GM18907 (cell line): ENCODE results near the gene CHURC1.

ENCODE experiments used
- ATAC-seq: cut with Tn5 transposase; IDR thresholded peaks from one replicate; pipeline ENCODE4 v1.9.1; 2021; ENCODE audit warnings: mild to moderate bottlenecking, moderate library complexity; ENCODE audit not compliant: unreplicated experiment

Gene CHURC1

DNA sequence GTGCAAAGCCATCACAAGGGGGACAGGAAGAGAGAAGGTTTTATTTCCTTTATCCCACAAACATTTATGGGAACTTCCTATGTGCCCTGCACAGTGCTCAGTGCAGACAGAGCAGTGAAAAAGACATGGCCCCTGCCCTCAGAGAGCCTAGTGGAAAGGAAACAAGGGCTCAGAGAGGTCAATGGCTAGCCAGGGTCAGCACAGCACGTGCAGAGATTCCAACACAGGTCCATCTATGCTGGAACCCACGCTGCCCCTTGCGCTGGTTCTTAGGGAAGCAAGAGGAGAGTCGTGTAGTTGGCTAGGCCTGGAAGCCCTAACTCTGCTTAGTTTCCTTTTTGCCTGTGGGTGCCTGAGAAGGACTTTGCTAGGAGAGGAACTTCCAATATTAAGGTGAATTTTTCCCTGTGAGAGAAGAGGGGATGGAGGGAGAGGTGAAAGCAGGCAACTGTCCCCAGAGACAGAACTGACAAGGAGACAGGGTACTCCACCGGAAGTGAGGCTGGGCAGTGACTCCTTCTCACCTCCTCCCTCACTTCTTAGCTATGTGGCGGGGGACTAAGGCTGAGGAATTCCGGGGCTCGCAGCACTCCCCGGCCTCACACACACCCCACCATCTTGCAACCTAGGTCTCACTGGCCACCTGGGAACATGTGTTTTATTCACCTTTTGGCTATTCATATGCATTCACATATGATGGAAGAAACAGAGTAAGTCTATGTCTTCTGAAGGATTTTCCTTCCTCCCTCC lies 40.4 kb downstream of the CHURC1 start:
- no peak for ATAC-seq

DNA sequence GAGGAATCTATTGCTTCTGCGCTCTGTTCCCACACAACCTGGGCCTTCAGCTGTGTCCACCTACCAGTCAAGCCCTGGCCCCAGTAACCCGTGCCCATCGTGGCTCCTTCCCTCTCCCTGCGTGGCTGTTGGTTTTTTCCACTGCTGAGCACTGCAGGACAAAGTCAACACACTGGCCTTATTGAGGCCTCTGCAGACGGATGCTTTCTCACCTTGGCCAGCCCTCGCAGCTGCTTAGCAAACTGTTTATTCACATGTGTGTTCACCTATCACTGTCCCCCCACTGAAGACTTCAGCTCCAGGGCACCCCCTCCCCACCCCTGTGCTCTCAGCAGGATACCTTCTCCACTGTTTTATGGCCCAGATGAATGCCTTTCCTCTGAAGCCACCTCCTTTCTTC lies 41.0 kb downstream of the CHURC1 start:
- ATAC-seq, result no peak

DNA sequence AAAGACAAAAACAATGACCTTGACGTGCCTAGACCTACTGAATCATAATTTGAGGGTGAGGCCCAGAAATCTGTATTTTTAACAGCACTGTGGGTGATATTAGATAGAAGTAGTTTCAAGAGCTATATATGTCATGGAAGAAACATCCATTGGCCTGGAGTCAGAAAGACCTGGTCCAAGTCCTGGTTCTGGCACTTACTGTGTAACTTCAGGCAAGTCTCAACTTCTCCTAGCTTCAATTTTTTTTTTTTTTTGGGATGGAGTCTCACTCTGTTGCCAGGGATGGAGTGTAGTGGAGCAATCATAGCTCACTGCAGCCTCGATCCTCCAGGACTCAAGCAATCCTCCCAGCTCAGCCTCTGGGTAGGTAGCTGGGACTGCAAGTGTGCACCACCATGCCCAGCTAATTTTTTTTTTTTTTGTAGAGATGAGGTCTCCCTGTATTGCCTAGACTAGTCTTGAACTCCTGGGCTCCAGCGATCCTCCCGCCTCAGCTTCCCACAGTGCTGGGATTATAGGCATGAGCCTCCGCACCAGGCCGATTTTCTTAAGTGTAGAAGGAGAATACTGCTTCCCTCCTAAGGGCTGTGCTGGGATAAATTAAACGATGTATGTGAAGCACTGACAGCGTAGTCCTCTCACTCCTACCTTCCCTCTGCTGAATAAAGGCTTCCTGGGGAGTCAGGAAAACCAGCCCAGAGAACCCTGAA lies 42.6 kb downstream of the CHURC1 start:
- no peak for ATAC-seq

- no peak for ATAC-seq
Measured at GRCh38 chr14:64958201-64958600, 43.9 kb downstream of the CHURC1 start.

GRCh38 chr14:64958743-64959142 lies 44.5 kb downstream of the CHURC1 start:
- ATAC-seq, result no peak

DNA sequence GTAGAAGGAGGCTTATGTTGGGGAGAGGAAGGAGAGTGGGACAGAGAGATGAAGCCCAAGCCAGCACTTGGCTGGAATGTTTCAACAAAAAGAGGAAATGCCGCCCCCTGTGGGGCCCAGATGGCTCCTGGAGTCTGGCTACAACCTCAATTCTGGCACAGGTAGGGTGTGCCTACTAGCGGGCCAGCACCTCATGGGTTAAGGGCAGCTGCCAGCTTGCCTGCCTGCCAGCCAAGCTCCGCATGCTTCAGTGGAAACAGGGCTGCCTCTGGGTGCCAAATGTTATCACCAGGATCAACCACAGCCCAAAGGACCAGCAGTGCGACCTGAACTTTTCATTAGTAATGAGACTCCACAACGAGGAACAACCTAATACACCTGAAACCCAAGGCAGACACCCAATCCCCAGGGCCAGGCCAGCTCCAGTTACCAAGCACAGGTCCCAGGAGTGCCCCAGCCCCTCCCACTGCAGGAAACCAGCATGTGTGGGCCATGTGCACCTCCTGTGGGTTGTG lies 46.6 kb downstream of the CHURC1 start:
- no peak for ATAC-seq

GRCh38 chr14:64963611-64964010 lies 49.4 kb downstream of the CHURC1 start:
- ATAC-seq, result no peak

DNA sequence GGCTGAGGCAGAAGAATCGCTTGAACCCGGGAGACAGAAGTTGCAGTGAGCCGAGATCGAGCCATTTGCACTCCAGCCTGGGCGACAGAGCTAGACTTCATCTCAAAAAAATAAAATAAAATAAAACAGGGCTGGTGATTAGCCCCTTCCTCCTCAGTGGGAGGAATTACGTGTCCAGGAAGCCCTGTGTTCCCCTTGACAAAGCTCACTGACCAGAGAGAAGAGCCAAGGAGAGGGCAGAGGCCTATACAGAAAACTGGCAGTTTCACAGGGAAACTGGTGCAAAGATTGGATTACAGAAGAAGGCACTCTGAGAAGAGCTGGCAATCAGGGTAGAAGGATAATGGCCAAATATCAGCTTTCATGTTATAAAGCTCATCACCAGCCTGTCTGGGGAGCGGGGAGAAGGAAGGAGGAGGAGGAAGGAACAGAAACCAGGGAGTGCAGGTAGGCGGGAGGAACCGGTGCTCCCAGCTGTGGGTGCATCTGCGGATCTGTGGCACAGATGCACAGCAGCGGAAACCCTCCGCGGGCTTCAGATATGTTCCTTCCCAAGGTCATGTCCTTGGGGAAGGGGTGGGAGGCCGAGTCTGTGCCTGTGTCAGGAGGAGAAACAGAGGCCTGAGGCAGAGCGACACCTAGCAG lies 51.2 kb downstream of the CHURC1 start:
- ATAC-seq, result no peak

GRCh38 chr14:64966976-64967375 lies 52.7 kb downstream of the CHURC1 start:
- no peak for ATAC-seq

- no peak for ATAC-seq
Measured at GRCh38 chr14:64968167-64968566, 53.9 kb downstream of the CHURC1 start.

- no peak for ATAC-seq
Measured at GRCh38 chr14:64968651-64969050, 54.4 kb downstream of the CHURC1 start.

DNA sequence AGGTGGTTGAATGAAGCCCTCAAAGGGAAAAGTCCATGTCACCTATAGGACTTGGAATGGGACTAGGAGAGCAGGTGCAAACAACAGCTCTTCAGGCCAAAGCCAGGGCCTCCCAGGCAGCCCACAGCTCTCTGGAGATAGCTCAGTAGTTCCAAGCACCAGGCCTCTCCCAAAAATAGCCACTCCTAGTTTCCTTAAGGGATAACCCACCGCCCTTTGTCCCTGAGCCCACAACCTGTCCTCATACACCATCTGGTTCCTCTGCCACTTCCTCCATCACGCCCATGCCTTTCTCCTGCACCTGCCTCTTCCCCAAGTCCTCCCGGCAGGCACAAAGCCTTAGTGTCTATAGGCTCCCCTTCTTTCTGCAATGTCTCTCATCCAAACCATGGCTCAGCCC lies 55.8 kb downstream of the CHURC1 start:
- ATAC-seq, result no peak

DNA sequence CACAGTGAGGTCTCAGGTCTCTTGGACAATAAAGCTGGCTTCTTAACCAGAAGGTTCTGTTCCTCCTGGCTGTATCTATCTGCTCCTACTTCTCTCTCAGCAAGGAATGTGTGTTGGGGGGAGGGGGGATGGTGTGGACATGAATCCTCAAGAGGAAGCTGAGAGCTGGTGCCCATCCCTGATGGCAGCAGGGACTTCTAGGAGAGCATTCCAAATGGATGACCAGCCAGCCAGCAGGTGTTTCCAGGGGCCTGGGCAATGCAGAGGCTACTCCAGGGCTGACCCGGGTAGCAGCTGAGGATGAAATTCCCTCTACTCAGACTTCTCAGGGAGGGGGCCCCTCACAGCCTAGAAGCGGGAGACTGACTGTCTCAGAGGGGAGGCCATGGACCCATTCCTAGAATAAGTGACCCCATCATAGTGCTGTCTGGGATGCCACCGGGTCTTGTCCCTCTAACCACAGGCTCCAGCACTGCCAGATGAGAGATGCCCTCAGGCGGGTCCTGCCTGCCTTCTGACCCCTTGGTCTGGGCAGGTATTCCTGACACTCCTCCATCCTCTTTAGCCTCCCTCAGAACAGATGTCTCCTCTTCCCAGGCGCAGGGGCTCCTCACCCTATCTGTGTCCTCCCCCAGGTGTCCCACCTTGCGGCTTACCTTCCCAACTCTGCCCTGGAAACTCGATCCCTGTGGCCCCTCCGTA lies 56.7 kb downstream of the CHURC1 start:
- ATAC-seq, result no peak

DNA sequence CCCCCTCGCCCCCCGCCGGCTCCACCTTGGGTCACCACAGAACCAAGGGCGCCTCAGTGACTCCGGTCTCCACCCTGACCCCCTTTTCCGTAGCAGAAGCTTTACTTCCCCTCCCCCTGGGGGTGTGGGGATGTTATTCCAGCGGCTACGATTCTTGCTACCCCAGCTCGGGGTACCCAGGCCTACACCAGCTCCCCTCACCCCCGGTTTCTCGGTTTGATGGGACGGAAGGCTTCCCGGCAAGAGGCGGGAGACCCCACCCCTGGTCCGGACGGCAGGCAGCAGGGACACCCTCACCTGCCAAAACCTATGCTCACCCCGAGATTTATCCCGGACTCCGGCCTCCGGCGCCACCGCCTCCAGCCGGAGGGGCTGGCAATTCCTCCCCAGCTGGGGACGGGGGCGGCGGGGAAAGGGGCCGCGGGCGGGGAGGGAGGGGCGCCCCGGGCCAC lies 57.3 kb downstream of the CHURC1 start:
- no peak for ATAC-seq

- peak; percentile 53 for ATAC-seq
Measured at GRCh38 chr14:64971943-64972791, 57.9 kb downstream of the CHURC1 start, which contains the start of gene RAB15. Gene RAB15 (minus strand): TSS chr14:64972336. CDS start chr14:64972076, 260 bp downstream.

DNA sequence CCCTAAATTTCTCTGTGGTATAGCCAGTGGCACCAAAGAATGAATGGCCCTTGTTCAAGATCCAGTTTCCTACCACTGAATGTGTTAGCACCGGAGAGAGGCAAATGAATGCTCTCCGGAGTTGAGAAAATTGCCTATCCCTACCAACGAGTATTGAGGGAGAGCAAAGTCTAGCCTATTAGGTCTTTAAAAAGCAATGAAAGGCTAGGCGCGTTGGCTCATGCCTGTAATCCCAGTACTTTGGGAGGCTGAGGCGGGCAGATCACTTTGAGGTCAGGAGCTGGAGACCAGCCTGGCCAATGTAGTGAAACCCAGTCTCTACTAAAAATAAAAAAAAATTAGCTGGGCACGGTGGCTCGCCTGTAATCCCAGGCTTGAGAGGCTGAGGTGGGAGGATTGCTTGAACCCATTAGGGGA lies 58.8 kb downstream of the CHURC1 start:
- no peak for ATAC-seq

- ATAC-seq, result no peak
Measured at GRCh38 chr14:64973826-64974225, 59.6 kb downstream of the CHURC1 start.

- ATAC-seq, result no peak
Measured at GRCh38 chr14:64974563-64974962, 60.3 kb downstream of the CHURC1 start.

- no peak for ATAC-seq
Measured at GRCh38 chr14:64979336-64980074, 65.2 kb downstream of the CHURC1 start.
